HCT116 (cell line): ENCODE measurements around the gene XAF1. TPM values are rescaled to one million over a fixed set of nuclear protein-coding genes. Genes with fewer than 3 reads are reported as not detected.

Source experiments
- ATAC-seq: fragments of 200-7000 bp; cut with Tn5 transposase; 2 replicates; pipeline ENCODE4 v1.9.1; 2020; ENCODE audit warnings: mild to moderate bottlenecking, moderate library complexity
- BruUV-seq: library from RNA; stranded (reverse); fragments of 400-500 nt; replicated peaks from 2 replicates; lab custom pipeline; 2021; lab: Mats Ljungman, UMichigan
- CTCF ChIA-PET: fragments of 300-600 bp; sonication (Branson Sonifier 250); formaldehyde crosslinking; loops from one replicate; lab custom pipeline; 2021; ENCODE audit warnings: antibody characterized with exemption; lab: Charles Lee
- POLR2A ChIA-PET: fragments of 300-600, 350-600 bp; sonication (Branson Sonifier 250); formaldehyde crosslinking; loops from one replicate; lab custom pipeline; 2021; ENCODE audit warnings: antibody characterized with exemption; lab: Charles Lee
- RAD21 ChIA-PET, 2 experiments: fragments of 300-600 bp; sonication (Branson Sonifier 250); formaldehyde crosslinking; loops; one replicate each; lab custom pipeline; 2023; ENCODE audit warnings: low total read pairs in 2 of 2; ENCODE audit not compliant: uncharacterized antibody in 2 of 2, unreplicated experiment in 2 of 2, low non-redundant PET in 1 of 2; lab: Charles Lee
- DNase-seq: peaks from one replicate; pipeline ENCODE4 v3.0.0-alpha.2; 2010; ENCODE audit warnings: low read depth, low spot score
- H2AFZ ChIP-seq: fragments of 200-600 bp; shearing (Covaris generic), sonication (generic); 2 replicates; pipeline ENCODE4 v1.6.1; 2017; ENCODE audit warnings: low read depth, mixed run types, mixed read lengths, antibody characterized with exemption, low read length; ENCODE audit not compliant: poor library complexity, severe bottlenecking
- H3K27ac ChIP-seq: 2 replicates; pipeline ENCODE4 v1.5.1; 2012; ENCODE audit warnings: low read depth, low read length
- H3K27me3 ChIP-seq: fragments of 200-600 bp; sonication (generic); 2 replicates; pipeline ENCODE4 v1.6.1; 2016; ENCODE audit warnings: mixed run types, low read length, mixed read lengths; ENCODE audit not compliant: insufficient read depth
- H3K36me3 ChIP-seq, 2 experiments: fragments of 200-500 bp in 1 of 2; fragments of 200-600 bp in 1 of 2; sonication (Bioruptor generic) in 1 of 2; sonication (generic) in 1 of 2; 2 replicates each; pipeline versions ENCODE4 v1.5.1 to v1.6.1; 2014 to 2016; ENCODE audit warnings: low read length in 2 of 2, inconsistent platforms in 1 of 2, mixed read lengths in 1 of 2, mixed run types in 1 of 2; ENCODE audit not compliant: insufficient read depth in 2 of 2, control insufficient read depth in 1 of 2
- H3K4me1 ChIP-seq, 2 experiments: fragments of 200-600 bp in 1 of 2; sonication (generic) in 1 of 2; 2 replicates each; pipeline versions ENCODE4 v1.5.1 to v1.6.1; 2012 to 2017; ENCODE audit warnings: low read length in 2 of 2, inconsistent platforms in 1 of 2, mild to moderate bottlenecking in 1 of 2, mixed read lengths in 1 of 2, mixed run types in 1 of 2, moderate library complexity in 1 of 2; ENCODE audit not compliant: insufficient read depth in 2 of 2, control insufficient read depth in 1 of 2
- H3K4me2 ChIP-seq: fragments of 200-600 bp; sonication (generic); 2 replicates; pipeline ENCODE4 v1.6.1; 2017; ENCODE audit warnings: mixed run types, low read length, mixed read lengths
- H3K4me3 ChIP-seq, 2 experiments: fragments of 200-600 bp in 1 of 2; sonication (generic) in 1 of 2; replicated peaks in 1 of 2; 2 replicates each; pipeline ENCODE4 v1.5.1; 2011 to 2016; ENCODE audit warnings: low read length in 2 of 2, control low read depth in 1 of 2, low read depth in 1 of 2, mild to moderate bottlenecking in 1 of 2, mixed read lengths in 1 of 2, mixed run types in 1 of 2
- H3K79me2 ChIP-seq: fragments of 200-600 bp; sonication (generic); 2 replicates; pipeline ENCODE4 v1.6.1; 2017; ENCODE audit warnings: mild to moderate bottlenecking, mixed run types, low read length, moderate library complexity, mixed read lengths; ENCODE audit not compliant: insufficient read depth
- H3K9ac ChIP-seq: fragments of 200-600 bp; sonication (generic); 2 replicates; pipeline ENCODE4 v1.6.1; 2016; ENCODE audit warnings: low read length, mixed read lengths
- H3K9me2 ChIP-seq: fragments of 200-600 bp; sonication (generic), shearing (Covaris generic); 2 replicates; pipeline ENCODE4 v1.6.1; 2017; ENCODE audit warnings: mixed run types, mild to moderate bottlenecking, moderate library complexity; ENCODE audit not compliant: insufficient read depth
- H3K9me3 ChIP-seq, 2 experiments: fragments of 200-500 bp in 1 of 2; fragments of 200-600 bp in 1 of 2; sonication (Bioruptor generic) in 1 of 2; sonication (generic) in 1 of 2; 2 replicates each; pipeline ENCODE4 v1.6.1; 2014 to 2017; ENCODE audit warnings: low read length in 2 of 2, mixed read lengths in 2 of 2, inconsistent platforms in 1 of 2, low read depth in 1 of 2, mild to moderate bottlenecking in 1 of 2, mixed run types in 1 of 2, moderate library complexity in 1 of 2; ENCODE audit not compliant: control insufficient read depth in 1 of 2, insufficient read depth in 1 of 2
- H4K20me1 ChIP-seq: fragments of 200-600 bp; sonication (generic), shearing (Covaris generic); 2 replicates; pipeline ENCODE4 v1.6.1; 2017; ENCODE audit warnings: mixed run types, mild to moderate bottlenecking, moderate library complexity; ENCODE audit not compliant: insufficient read depth
- ATF3 ChIP-seq: IDR thresholded peaks from 2 replicates; pipeline ENCODE4 v1.6.1; 2012
- MAX ChIP-seq: IDR thresholded peaks from 2 replicates; pipeline ENCODE4 v1.6.1; 2012
- POLR2AphosphoS5 ChIP-seq: IDR thresholded peaks from 2 replicates; pipeline ENCODE4 v1.6.1; 2011; ENCODE audit warnings: mild to moderate bottlenecking, low read depth, low read length, moderate library complexity
- REST ChIP-seq: IDR thresholded peaks from 2 replicates; pipeline ENCODE4 v1.6.1; 2012; ENCODE audit warnings: low read depth
- SRF ChIP-seq: IDR thresholded peaks from 2 replicates; pipeline ENCODE4 v1.6.1; 2012; ENCODE audit warnings: low read depth
- TCF7L2 ChIP-seq: IDR thresholded peaks from 2 replicates; pipeline ENCODE4 v1.7.0; 2011; ENCODE audit warnings: borderline replicate concordance, inconsistent platforms; ENCODE audit not compliant: insufficient read depth, insufficient read length; ENCODE audit errors: extremely low read depth
- ZFX ChIP-seq: fragments of 450-650 bp; IDR thresholded peaks from 2 replicates; pipeline ENCODE4 v1.6.1; 2017
- intact Hi-C: fragments of 100-400 bp; cut with micrococcal nuclease; formaldehyde crosslinking; loops from 2 replicates; pipeline ENCODE4 v1.10.0; 2022
- total RNA-seq: library from RNA; stranded (reverse); gene quantifications from one replicate; pipeline ENCODE4 v1.2.1, GENCODE V29; 2021; ENCODE audit not compliant: unreplicated experiment

Gene XAF1
- total RNA-seq, 1 experiment from 2014 or later = 0.25 TPM

- ChIA-PET POLR2A (no interaction called here), CTCF (no interaction called here), RAD21 (no interaction called here)
- H3K9me3 ChIP-seq = no peaks in the 10 kb centered on the region
- H3K4me1 ChIP-seq = no peaks in the 10 kb centered on the region
- H3K9ac ChIP-seq = no peak overlapping the region
- intact Hi-C loops = no loop called here
- H3K4me3 ChIP-seq = no peak overlapping the region
- no peak for DNase-seq
- no peaks in the 10 kb centered on the region for H3K79me2 ChIP-seq
- H3K27me3 ChIP-seq = no peaks in the 10 kb centered on the region
- no peak for TF ChIP-seq ZFX
- ATAC-seq = no peak
- no TSS peak for BruUV-seq
- no peaks in the 10 kb centered on the region for H3K36me3 ChIP-seq
- no peak overlapping the region for H3K4me2 ChIP-seq
- no peak overlapping the region for H2AFZ ChIP-seq
- no peaks in the 10 kb centered on the region for H4K20me1 ChIP-seq
- H3K9me2 ChIP-seq = no peaks in the 10 kb centered on the region
- no peak overlapping the region for H3K27ac ChIP-seq
Measured at GRCh38 chr17:6706499-6706898, 49.3 kb upstream of the XAF1 start.

- intact Hi-C loops = no loop called here
- ChIA-PET CTCF (no interaction called here), POLR2A (no interaction called here)
Measured at GRCh38 chr17:6706996-6707395, 48.9 kb upstream of the XAF1 start.

More at GRCh38 chr17:6706996-6707395, 48.9 kb upstream of the XAF1 start:
- Histone ChIP-seq H3K27me3 (no peaks in the 10 kb centered on the region), H3K27ac (no peak overlapping the region), H3K36me3 (no peaks in the 10 kb centered on the region), H3K4me3 (no peak overlapping the region), H3K4me2 (no peak overlapping the region), H3K9ac (no peak overlapping the region), H2AFZ (no peak overlapping the region), H3K79me2 (no peaks in the 10 kb centered on the region), H3K9me3 (no peaks in the 10 kb centered on the region), H3K9me2 (no peaks in the 10 kb centered on the region), H4K20me1 (no peaks in the 10 kb centered on the region), H3K4me1 (peaks cover 2 to 3% of the 10 kb centered on the region in 2 experiments; a peak in 3 of 4 replicates)
- BruUV-seq = no TSS peak
- RAD21 ChIA-PET = no interaction called here
- no peak for ATAC-seq
- TF ChIP-seq TCF7L2 (no peak), REST (no peak), SRF (no peak), POLR2AphosphoS5 (no peak), ZFX (no peak), MAX (no peak), ATF3 (no peak)
- DNase-seq = no peak
